GM12865 (cell line): ENCODE measurements around the gene COL25A1.
"Not testable (repeated sequence)": the region's sequence is repeated elsewhere in the genome, so short reads cannot be mapped to it uniquely, and the experiment has no call there.

Experiments
- DNase-seq: peaks from one replicate; pipeline ENCODE4 v3.0.0; 2010; ENCODE audit warnings: low read depth
- H3K4me3 ChIP-seq: 2 replicates; pipeline ENCODE4 v1.5.1; 2011; ENCODE audit warnings: mild to moderate bottlenecking, low read depth, low read length, control low read depth
- CTCF ChIP-seq: IDR thresholded peaks from 2 replicates; pipeline ENCODE4 v1.5.1; 2011; ENCODE audit warnings: low read length, control low read depth, low read depth, inconsistent platforms; ENCODE audit not compliant: insufficient read depth; ENCODE audit errors: missing control alignments

The COL25A1 gene

GRCh38 chr4:109146499-109146898 lies 156.0 kb downstream of the COL25A1 start:
- H3K4me3 ChIP-seq: no peak overlapping the region
- no peak for DNase-seq
- no peak for TF ChIP-seq CTCF

- not testable (repeated sequence) for DNase-seq, H3K4me3 ChIP-seq
These were observed 164.3 kb downstream of the COL25A1 start for GRCh38 chr4:109138125-109138524.

- DNase-seq: no peak
- TF ChIP-seq CTCF: no peak
- H3K4me3 ChIP-seq: no peak overlapping the region
These were observed 167.5 kb downstream of the COL25A1 start for GRCh38 chr4:109134921-109135320.

- TF ChIP-seq CTCF: no peak
- H3K4me3 ChIP-seq: no peak overlapping the region
- DNase-seq: no peak
These were observed 168.2 kb downstream of the COL25A1 start for GRCh38 chr4:109134268-109134667.

- no peak for TF ChIP-seq CTCF
- DNase-seq: no peak
- H3K4me3 ChIP-seq: no peak overlapping the region
These were observed 170.9 kb downstream of the COL25A1 start for GRCh38 chr4:109131559-109131958.

- no peak overlapping the region for H3K4me3 ChIP-seq
- no peak for TF ChIP-seq CTCF
- no peak for DNase-seq
These were observed 173.9 kb downstream of the COL25A1 start for GRCh38 chr4:109128589-109128988.

- no peak for DNase-seq
- TF ChIP-seq CTCF: no peak
- no peak overlapping the region for H3K4me3 ChIP-seq
These were observed 174.6 kb downstream of the COL25A1 start for GRCh38 chr4:109127866-109128265.
